GM23338 (cell line): ENCODE results near the gene PHLDB3. TPM values are rescaled to one million over a fixed set of nuclear protein-coding genes. Genes with fewer than 3 reads are reported as not detected.
A peak's percentile ranks its signal among the peaks of the same experiment; 100 is the strongest.

ENCODE experiments used
- ATAC-seq: fragments of 200-7000 bp; cut with Tn5 transposase; 3 replicates; pipeline ENCODE4 v1.9.1; 2020
- DNase-seq: peaks from one replicate; pipeline ENCODE4 v3.0.0-alpha.2; 2015; ENCODE audit warnings: low spot score
- H2AFZ ChIP-seq: fragments of 200-600 bp; sonication (generic); 2 replicates; pipeline ENCODE4 v1.8.0; 2016; ENCODE audit warnings: antibody characterized with exemption, mild to moderate bottlenecking, moderate library complexity
- H3F3A ChIP-seq: fragments of 200-600 bp; sonication (generic); replicated peaks from 2 replicates; pipeline ENCODE4 v1.8.0; 2017; ENCODE audit warnings: antibody characterized with exemption, mixed run types, low read depth
- H3K27ac ChIP-seq: fragments of 200-600 bp; sonication (generic); 2 replicates; pipeline ENCODE4 v1.6.1; 2016; ENCODE audit warnings: low read depth
- H3K27me3 ChIP-seq: fragments of 200-600 bp; sonication (generic); 2 replicates; pipeline ENCODE4 v1.8.0; 2016; ENCODE audit warnings: mild to moderate bottlenecking, mixed run types, moderate library complexity; ENCODE audit not compliant: insufficient read depth
- H3K36me3 ChIP-seq: fragments of 200-600 bp; sonication (generic); 2 replicates; pipeline ENCODE4 v1.8.0; 2016; ENCODE audit warnings: mild to moderate bottlenecking; ENCODE audit not compliant: insufficient read depth
- H3K4me1 ChIP-seq: fragments of 200-600 bp; sonication (generic); 2 replicates; pipeline ENCODE4 v1.8.0; 2016; ENCODE audit warnings: mild to moderate bottlenecking, moderate library complexity; ENCODE audit not compliant: insufficient read depth
- H3K4me2 ChIP-seq: fragments of 200-600 bp; sonication (generic); 2 replicates; pipeline ENCODE4 v1.7.1; 2017; ENCODE audit warnings: mixed run types
- H3K4me3 ChIP-seq: fragments of 200-600 bp; sonication (generic); 2 replicates; pipeline ENCODE4 v1.6.1; 2016; ENCODE audit warnings: mixed run types
- H3K79me2 ChIP-seq: fragments of 200-600 bp; sonication (generic); replicated peaks from 2 replicates; pipeline ENCODE4 v1.8.0; 2017; ENCODE audit warnings: mild to moderate bottlenecking; ENCODE audit not compliant: insufficient read depth
- H3K9me2 ChIP-seq: fragments of 200-600 bp; sonication (generic); 2 replicates; pipeline ENCODE4 v1.8.0; 2017; ENCODE audit not compliant: insufficient read depth
- H4K20me1 ChIP-seq: fragments of 200-600 bp; sonication (generic); replicated peaks from 2 replicates; pipeline ENCODE4 v1.8.0; 2017; ENCODE audit warnings: mild to moderate bottlenecking; ENCODE audit not compliant: insufficient read depth
- H3K27ac Mint-ChIP-seq: 2 replicates; pipeline ENCODE4 v1.8.0; 2020; ENCODE audit warnings: inconsistent platforms, mild to moderate bottlenecking, moderate library complexity, mixed read lengths
- H3K27me3 Mint-ChIP-seq: 3 replicates; pipeline ENCODE4 v1.8.0; 2022; ENCODE audit warnings: low read depth, mild to moderate bottlenecking, moderate library complexity, mixed read lengths, inconsistent platforms; ENCODE audit not compliant: insufficient read depth, poor library complexity
- H3K36me3 Mint-ChIP-seq: 3 replicates; pipeline ENCODE4 v1.8.0; 2021; ENCODE audit warnings: low read depth, mild to moderate bottlenecking, inconsistent platforms, moderate library complexity, mixed read lengths
- H3K4me1 Mint-ChIP-seq: 3 replicates; pipeline ENCODE4 v1.8.0; 2020; ENCODE audit warnings: mild to moderate bottlenecking, inconsistent platforms, mixed read lengths
- H3K4me3 Mint-ChIP-seq: 3 replicates; pipeline ENCODE4 v1.8.0; 2021; ENCODE audit warnings: moderate library complexity, mild to moderate bottlenecking, inconsistent platforms, mixed read lengths
- H3K9me3 Mint-ChIP-seq: 3 replicates; pipeline ENCODE4 v1.8.0; 2020; ENCODE audit warnings: moderate library complexity, mild to moderate bottlenecking, inconsistent platforms, mixed read lengths
- CREB1 ChIP-seq: fragments of 250-450 bp; sonication (Bioruptor Pico); IDR thresholded peaks from 2 replicates; pipeline ENCODE4 v1.5.0; 2020; ENCODE audit warnings: low read depth, mild to moderate bottlenecking, moderate library complexity
- CTCF ChIP-seq, 2 experiments: fragments of 200-600 bp in 1 of 2; sonication (generic) in 1 of 2; conservative IDR thresholded peaks; 2 replicates each; pipeline versions ENCODE4 v1.5.1 to v1.6.1; 2016 to 2017; ENCODE audit warnings: antibody characterized with exemption in 2 of 2, low read depth in 2 of 2, mild to moderate bottlenecking in 2 of 2, moderate library complexity in 1 of 2
- JUNB ChIP-seq: IDR thresholded peaks from one replicate; pipeline ENCODE4 v1.6.1; 2016; ENCODE audit warnings: antibody characterized with exemption; ENCODE audit not compliant: unreplicated experiment
- NANOG ChIP-seq: IDR thresholded peaks from 2 replicates; pipeline ENCODE4 v1.6.1; 2016; ENCODE audit warnings: antibody characterized with exemption, borderline replicate concordance
- POLR2AphosphoS5 ChIP-seq: IDR thresholded peaks from 2 replicates; pipeline ENCODE4 v1.6.1; 2016; ENCODE audit warnings: antibody characterized with exemption, low read depth
- ZNF114 ChIP-seq: fragments of 250-450 bp; sonication (Bioruptor Pico); IDR thresholded peaks from 2 replicates; pipeline ENCODE4 v1.5.0; 2020; ENCODE audit warnings: mild to moderate bottlenecking, moderate library complexity
- ZNF331 ChIP-seq: fragments of 250-450 bp; sonication (Bioruptor Pico); IDR thresholded peaks from 2 replicates; pipeline ENCODE4 v1.5.0; 2020; ENCODE audit warnings: low read depth, mild to moderate bottlenecking, moderate library complexity
- polyA plus RNA-seq: library from polyadenylated mRNA; unstranded; fragments of >200 nt; fragmentation: Nextera tagmentation; extraction: Ambion mirVana; gene quantifications from 2 replicates; pipeline ENCODE4 v1.2.1, GENCODE V29; 2016
- total RNA-seq: library from RNA; depleted of rRNA; stranded (reverse); fragments of >200 nt; shearing (Covaris generic); gene quantifications from 2 replicates; pipeline ENCODE4 v1.2.3, GENCODE V29; 2014

The PHLDB3 gene
- total and polyA plus RNA-seq, 2 experiments from 2014 or later = 6.3 to 15.4 TPM

- H3K9me3 Mint-ChIP-seq = peaks cover 4% of the 10 kb centered on the region; the same call in 1 of the 3 replicates
- Histone ChIP-seq H2AFZ (peak overlapping the region; percentile 100), H4K20me1 (no peaks in the 10 kb centered on the region), H3K4me2 (peak overlapping the region; percentile 99), H3K27ac (no peak overlapping the region), H3K79me2 (no peaks in the 10 kb centered on the region), H3K4me3 (peak overlapping the region; percentile 97), H3F3A (0 out of 2 replicates have a peak, but pooled peaks cover 5% of the 10 kb centered on the region), H3K4me1 (peaks cover 12% of the 10 kb centered on the region; the same call in 1 of the 2 replicates), H3K27me3 (peaks cover 23% of the 10 kb centered on the region), H3K36me3 (no peaks in the 10 kb centered on the region), H3K9me2 (no peaks in the 10 kb centered on the region)
- ATAC-seq = peak; percentile 63
- DNase-seq = peak; percentile 99
- H3K27ac Mint-ChIP-seq = no peak overlapping the region; the same call in 1 of the 2 replicates
- no peak for TF ChIP-seq JUNB
- TF ChIP-seq NANOG = no peak
- TF ChIP-seq POLR2AphosphoS5 = peak; percentile 54; the same call in 1 of the 2 replicates
- TF ChIP-seq ZNF114 (CRISPR knock-in tag) = no peak
- 0 out of 2 replicates have a peak, but pooled peaks have one; percentile 37 for TF ChIP-seq CREB1 (CRISPR knock-in tag)
- peak in 1 of 2 experiments; percentile 64; a peak in 3 of 4 replicates for TF ChIP-seq CTCF (conservative IDR thresholded peaks at IDR 0.05; ENCODE audit: low read depth in 2 of 2)
- H3K4me1 Mint-ChIP-seq = peaks cover 22% of the 10 kb centered on the region
- peak overlapping the region; percentile 95 for H3K4me3 Mint-ChIP-seq
- H3K27me3 Mint-ChIP-seq = peaks cover 33% of the 10 kb centered on the region
- peaks cover 2% of the 10 kb centered on the region; the same call in 1 of the 3 replicates for H3K36me3 Mint-ChIP-seq
Measured at GRCh38 chr19:43503501-43504425, 783 bp downstream of the PHLDB3 start.

- ATAC-seq (no peak), DNase-seq (no peak)
- H3K36me3 ChIP-seq = no peaks in the 10 kb centered on the region
- H3F3A ChIP-seq = 0 out of 2 replicates have a peak, but pooled peaks cover 5% of the 10 kb centered on the region
- Mint-ChIP-seq H3K36me3 (no peaks in the 10 kb centered on the region; the same call in 2 of the 3 replicates), H3K4me3 (peak overlapping the region; percentile 95), H3K4me1 (peaks cover 22% of the 10 kb centered on the region), H3K27me3 (peaks cover 33% of the 10 kb centered on the region), H3K9me3 (peaks cover 4% of the 10 kb centered on the region; the same call in 1 of the 3 replicates), H3K27ac (no peak overlapping the region)
- peaks cover 23% of the 10 kb centered on the region for H3K27me3 ChIP-seq
- H3K9me2 ChIP-seq = no peaks in the 10 kb centered on the region
- no peak overlapping the region for H3K27ac ChIP-seq
- H2AFZ ChIP-seq = no peak overlapping the region
- no peaks in the 10 kb centered on the region for H4K20me1 ChIP-seq
- peak overlapping the region; percentile 97 for H3K4me3 ChIP-seq
- peaks cover 12% of the 10 kb centered on the region; the same call in 1 of the 2 replicates for H3K4me1 ChIP-seq
- no peaks in the 10 kb centered on the region for H3K79me2 ChIP-seq
- peak overlapping the region; percentile 99 for H3K4me2 ChIP-seq
- TF ChIP-seq CTCF (conservative IDR thresholded peaks at IDR 0.05; ENCODE audit: low read depth in 2 of 2) (0 out of 4 replicates have a peak, but pooled peaks of 1 of the 2 experiments have one; percentile 8), ZNF331 (no peak)
Measured at GRCh38 chr19:43502419-43502976, 2.0 kb downstream of the PHLDB3 start.
